NK-92 (cell line): Measurements from ENCODE around the gene ZNF880.
A peak's percentile ranks its signal among the peaks of the same experiment; 100 is the strongest.
"Not testable (repeated sequence)": the region's sequence is repeated elsewhere in the genome, so short reads cannot be mapped to it uniquely, and the experiment has no call there.

ENCODE experiments used
- DNase-seq: peaks from one replicate; lab custom pipeline; 2025; ENCODE audit not compliant: unreplicated experiment; lab: John Stamatoyannopoulos, UW

Gene ZNF880

DNA sequence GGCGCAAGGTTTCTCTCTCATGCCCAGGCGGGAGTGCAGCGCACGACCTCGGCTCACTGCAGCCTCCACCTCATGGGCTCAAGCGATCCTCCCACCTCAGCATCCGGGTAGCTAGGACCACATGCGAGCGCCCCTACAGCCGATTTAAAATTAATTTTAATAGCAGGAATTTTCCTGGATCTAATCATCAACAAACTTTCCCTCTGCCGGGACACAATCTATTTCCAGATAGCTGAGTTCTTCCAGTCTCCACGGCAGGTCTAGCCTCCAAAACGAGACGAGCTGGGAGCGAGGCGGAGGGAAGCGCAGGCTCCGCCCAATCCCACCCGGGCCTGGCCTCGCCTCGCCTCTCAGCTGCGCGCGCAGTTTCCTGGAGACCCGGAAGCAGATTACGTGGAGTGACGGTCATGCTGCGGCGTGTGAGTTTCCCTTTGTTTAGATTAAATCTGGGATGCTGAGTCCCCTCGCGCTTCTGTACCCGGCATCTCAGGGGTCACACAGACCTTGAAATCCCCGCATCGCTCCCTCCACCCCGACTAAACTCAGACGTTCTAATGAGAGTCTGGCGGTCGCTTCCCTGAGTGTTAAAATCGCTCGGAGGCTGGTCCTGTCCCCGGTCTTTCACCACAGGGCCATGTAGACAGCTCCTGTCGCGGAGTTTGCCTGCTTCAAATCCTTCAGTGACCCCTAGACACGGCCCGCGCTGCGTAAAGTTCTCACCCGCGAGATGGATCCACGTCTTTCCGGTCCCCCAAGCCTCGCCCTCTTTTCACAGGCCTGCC is at the start of gene ZNF880:
Gene ZNF880 (plus strand): TSS at position 365 of the 782 bp plus-strand sequence. CDS start 43 bp downstream, at position 408.
- peak; percentile 42 for DNase-seq

DNA sequence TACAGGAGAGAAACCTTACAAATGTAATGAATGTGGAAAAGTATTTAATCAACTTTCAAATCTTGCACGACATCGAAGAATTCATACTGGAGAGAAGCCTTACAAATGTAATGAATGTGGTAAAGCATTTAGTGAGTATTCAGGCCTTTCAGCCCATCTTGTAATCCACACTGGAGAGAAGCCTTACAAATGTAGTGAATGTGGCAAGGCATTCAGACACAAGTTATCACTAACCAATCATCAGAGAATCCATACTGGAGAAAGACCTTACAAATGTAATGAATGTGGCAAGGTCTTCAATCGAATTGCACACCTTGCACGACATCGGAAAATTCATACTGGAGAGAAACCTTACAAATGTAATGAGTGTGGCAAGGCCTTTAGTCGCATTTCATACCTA is 47.3 kb upstream of the ZNF880 start:
- no peak for DNase-seq

DNA sequence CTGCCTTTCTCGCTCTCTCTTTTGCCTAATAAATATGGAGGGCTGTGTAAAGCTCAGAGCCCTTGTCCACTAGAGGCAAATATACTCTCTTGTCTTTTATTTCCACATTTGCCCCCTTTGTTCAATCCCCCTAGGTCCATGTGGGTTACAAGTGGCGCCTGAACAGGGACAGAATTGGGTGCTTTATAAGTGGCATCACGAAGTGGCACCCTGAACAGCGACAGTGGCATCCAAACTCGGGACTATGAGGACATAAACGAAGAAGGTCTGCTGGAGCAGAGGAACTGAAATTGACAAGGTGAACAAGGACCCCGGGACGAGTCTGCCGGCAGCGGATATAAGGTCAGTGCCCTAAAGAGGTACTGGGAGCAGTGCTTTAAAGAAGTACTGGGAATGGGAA is 38.0 kb upstream of the ZNF880 start:
- no peak for DNase-seq

DNA sequence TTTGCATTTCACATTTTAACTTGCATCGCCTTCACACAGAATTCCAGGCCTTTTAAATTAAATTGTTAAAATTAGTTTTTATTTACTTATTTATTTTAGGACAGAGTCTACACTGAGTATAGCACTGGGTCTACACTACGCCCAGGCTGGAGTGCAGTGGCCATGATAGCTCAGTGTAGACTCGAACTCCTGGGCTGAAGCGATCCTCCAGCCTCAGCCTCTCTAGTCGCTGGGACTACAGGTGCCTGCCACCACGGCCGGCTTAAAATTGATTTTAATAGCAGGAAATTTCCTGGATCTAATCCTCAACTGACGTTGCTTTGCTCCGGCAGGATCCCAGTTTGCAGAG is 34.0 kb upstream of the ZNF880 start:
- no peak for DNase-seq

DNA sequence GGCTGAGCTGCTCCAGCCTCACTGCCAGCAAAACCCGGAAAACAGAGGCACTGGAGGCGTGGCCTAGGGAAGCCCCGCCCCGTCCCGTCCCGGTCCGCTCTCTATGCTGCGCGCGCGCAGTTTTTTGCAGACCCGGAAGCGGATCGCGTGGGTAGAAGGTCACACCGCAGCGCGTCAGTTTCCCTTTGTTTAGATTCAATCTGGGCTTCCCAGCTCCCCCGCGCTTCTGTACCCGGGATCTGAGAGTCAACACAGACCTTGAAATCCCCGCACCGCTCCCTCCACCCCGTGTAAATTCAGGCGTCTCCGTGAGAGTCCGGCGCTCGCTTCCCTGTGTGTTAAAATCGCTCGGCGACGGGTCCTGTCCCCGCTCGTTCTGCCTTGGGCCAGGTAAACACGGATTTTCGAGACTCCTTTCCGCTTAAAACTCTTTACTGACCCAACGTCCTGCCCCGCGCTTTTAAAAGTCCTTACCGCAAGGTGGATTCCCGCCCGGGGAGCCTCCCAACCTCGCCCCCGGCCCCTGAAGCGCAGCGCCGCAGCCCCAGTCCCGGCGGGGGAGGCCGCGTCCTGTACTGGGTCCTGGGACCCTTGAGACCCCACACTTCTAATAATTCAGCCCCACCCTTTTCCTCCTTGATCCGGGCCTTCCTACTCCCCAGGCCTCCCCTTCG is 33.5 kb upstream of the ZNF880 start, which contains the start of gene ZNF610:
Gene ZNF610 (plus strand): TSS at position 127 of the 674 bp plus-strand sequence. CDS start 12,930 bp downstream, outside the sequence.
- DNase-seq = no peak

DNA sequence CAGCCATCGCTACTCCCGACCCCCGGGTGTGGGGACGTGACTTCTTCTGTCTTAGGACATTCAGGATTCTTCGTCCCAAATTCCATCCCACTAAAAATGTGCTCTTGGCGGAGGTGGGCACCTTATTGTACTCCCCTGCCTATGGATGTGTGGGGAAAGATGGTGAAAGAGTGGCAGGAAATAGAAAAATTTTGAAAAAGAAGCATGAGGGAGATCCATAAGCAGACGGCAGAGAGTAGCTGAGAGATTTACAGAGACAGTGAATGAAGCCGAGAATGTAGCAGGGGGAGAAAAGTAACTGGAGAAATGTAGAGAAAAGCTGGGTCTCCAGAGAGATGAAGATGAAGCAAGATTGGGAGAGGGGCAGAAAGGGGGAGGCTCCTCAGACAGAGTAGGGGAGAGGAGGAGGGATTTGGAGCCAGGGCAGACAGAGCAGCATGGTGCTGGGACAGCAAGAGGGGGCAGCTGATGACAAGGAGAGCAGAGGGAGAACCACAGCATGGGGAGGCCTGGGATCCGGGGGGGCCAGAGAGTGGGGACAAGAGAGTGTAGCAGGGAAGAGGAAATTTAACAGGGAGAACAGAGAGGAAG is 32.8 kb upstream of the ZNF880 start:
- no peak for DNase-seq

DNA sequence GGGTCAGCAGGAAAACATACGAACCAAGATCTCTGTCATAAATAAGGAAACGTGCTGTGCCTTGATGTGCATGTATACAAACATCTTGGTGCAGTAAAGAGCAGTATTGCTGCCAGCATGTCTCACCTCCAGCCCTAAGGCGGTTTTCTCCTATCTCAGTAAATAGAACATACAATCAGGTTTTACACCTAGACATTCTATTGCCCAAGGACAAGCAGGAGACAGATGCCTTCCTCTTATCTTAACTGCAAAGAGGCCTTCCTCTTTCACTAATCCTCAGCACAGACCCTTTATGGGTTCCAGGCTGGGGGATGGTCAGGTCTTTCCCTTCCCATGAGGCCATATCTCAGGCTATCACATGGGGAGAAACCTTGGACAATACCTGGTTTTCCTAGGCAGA is 30.7 kb upstream of the ZNF880 start:
- not testable (repeated sequence) for DNase-seq

DNA sequence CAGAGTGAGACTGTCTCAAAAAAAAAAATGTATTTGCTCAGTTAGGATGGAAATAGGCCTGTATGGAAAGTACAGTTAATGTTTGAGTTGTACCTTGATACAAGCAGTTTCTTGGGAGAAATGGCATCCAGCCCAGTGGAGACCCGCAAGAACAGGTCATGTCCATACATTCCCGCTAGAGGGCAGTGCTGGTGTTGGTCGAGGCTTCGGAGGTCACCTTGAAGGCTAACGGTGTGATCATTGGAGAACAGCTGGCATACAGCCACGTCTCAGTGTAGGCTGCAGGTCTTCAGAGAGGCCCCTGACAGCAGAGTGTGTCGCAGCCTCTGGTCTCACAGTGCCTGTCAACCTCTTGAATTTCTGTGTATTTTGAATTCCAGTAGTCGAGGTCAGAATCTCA is 26.2 kb upstream of the ZNF880 start:
- DNase-seq = no peak

DNA sequence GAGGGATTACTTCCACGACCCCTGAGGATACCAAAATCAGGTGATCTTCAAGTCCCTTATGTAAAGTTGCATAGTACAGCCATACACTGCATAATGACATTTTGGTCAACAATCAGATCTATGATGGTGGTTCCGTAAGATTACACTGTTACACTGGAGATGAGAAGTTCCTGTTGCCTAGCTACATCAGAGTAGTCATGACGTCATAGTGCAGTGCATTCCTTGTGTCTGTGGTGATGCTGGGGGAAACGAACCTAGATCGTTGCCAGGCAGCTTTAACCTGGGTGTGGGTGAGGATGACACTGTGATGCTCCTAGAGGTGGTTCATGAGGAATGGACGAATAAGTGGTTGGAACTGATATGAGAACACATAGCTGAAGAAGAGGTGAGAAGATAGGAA is 24.6 kb upstream of the ZNF880 start:
- DNase-seq = no peak

DNA sequence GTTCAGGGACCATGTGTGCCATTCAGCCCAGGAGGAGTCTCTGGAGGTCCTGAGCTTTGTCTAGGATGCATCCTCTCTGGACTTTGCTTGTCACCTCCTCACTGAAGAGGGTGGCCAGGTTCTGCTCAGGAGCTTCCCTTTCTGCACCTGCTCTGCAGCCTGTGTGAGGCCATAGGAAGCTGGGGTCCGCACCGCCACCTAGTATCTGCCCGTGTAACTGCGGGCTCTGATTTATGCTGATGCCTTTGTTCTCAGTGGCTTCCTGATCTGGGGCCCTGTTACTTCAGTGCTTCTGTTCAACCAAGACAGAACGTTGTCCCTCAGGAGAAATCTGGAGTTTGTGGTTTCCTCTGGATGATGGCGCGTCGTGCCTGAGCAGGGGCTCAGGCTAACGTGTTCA is 18.2 kb upstream of the ZNF880 start:
- no peak for DNase-seq

DNA sequence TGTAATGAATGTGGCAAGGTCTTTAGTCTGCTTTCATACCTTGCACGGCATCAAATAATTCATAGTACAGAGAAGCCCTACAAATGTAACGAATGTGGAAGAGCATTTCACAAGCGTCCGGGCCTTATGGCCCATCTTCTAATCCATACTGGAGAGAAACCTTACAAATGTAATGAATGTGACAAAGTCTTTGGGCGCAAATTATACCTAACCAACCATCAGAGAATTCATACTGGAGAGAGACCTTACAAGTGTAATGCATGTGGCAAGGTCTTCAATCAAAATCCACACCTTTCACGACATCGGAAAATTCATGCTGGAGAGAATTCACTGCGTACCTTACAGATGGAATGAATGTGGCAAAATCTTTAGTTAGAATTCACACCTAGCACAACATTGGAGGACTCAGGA is 3.3 kb upstream of the ZNF880 start:
- no peak for DNase-seq

DNA sequence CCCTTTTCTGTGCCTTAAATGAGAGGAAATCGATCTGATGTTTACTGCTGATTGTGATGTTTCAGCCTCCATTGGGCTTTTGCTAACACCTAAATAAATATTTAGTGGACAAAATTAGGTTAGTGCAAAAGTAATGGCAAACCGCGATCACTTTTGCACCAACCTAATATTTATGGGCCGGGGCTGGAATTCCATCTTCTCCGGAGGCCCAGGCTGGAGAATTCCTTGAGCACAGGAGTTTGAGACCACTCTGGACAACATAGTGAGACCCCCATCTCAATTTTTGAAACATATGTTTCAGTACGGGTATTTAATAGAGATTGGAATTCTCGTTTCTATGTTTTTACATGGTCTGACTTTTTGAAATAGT is 603 bp downstream of the ZNF880 start:
- DNase-seq = no peak

DNA sequence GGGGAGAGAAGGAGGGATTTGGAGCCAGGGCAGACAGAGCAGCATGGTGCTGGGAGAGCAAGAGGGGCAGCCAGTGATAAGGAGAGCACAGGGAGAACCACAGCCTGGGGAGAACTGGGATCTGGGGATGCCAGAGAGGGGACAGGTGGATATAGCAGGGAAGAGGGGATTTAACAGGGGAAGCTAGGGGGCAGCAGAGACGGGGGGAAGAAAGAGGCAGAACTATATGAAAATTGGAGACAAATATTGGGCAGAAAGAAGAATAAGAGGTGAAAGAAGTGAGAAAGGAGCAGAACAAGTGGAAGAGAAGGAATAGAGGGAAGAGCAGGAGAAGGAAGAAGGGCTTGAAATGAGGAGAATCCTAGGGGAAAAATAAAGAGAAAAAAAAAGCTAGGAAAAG is 21.4 kb downstream of the ZNF880 start:
- no peak for DNase-seq

DNA sequence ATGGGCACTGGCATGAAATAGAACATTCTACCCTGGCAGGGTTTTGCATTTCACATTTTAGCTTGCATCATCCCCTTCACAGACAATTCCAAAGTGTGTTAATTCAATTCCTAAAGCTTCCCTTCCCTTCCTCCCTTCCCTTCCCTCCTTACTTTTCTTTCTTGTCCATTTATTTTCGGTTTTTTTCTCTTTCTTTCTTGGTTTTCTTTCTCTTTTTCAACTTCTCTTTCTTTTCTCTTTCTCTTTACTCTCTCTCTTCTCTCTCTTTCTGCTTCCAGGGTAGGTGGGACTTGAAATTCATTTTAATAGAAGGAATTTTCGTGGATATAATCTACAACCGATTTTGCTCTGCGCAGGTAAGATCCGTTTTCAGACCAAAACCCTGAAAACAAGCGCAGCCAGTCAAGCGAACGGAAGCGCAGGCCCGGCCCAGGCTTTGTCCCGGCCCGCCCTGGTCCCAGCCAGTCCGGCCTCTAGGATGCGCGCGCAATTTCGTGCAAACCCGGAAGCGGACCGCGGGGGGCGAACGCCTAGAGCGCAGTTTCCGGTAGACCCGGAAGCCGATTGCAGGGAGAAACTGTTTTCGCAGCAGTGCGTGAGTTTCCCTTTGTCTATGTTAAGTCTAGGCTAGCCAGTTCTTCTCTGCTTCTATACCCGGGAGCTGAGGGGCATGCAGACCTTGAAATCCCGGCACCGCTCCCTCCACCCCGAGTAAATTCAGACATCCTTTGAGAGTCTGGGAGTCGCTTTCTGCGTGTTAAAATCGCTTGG is 27.8 kb downstream of the ZNF880 start, which contains the start of gene ZNF528:
Gene ZNF528 (plus strand): TSS at position 540 of the 771 bp plus-strand sequence. CDS start 4,165 bp downstream, outside the sequence.
- DNase-seq = peak; percentile 38

DNA sequence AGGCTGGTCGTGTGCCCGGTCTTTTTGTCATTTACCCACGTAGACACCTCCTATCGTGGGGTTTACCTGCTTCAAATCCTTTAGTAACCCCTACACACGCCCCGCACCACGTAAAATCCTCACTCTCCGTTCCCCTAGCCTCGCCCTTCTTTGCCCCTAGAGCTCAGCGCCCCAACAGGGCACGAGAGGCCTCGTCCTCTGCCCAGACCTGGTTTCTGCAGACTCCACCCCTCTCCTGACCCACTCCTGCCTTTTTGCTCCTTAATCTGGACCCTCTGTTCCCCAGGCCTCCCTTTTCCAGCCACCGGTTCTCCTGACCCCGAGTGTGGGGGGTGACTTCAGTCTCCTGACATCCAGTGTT is 28.3 kb downstream of the ZNF880 start:
- DNase-seq = no peak

DNA sequence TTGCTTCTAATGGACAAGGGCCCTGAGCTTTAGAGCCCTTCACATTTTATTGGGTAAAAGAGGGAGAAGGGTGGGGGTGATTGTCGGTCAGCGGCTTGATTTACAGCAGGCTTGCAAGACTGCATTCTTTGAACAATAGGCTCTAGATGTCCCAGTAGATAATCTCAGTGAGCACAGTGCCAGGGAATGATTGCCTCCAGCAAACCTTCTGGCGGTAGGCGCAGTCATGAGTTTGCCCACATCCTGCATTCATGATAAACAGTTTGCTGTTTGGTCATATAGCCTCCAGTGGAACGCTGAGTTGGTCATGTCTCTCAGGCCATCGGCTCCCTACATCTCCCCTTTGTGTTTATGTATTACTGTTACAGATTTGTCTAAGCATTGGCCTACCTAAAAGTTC is 40.6 kb downstream of the ZNF880 start:
- no peak for DNase-seq

DNA sequence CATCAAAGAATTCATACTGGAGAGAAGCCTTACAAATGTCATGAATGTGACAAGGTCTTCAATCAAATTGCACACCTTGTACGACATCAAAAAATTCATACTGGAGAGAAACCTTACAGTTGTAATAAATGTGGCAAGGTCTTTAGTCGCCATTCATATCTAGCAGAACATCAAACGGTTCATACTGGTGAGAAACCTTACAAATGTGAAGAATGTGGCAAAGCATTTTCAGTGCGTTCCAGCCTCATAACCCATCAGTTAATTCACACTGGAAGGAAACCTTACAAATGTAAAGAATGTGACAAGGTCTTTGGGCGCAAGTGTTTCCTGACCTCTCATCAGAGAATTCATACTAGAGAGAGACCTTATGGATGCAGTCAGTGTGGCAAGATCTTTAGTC is 46.0 kb downstream of the ZNF880 start:
- DNase-seq = no peak

DNA sequence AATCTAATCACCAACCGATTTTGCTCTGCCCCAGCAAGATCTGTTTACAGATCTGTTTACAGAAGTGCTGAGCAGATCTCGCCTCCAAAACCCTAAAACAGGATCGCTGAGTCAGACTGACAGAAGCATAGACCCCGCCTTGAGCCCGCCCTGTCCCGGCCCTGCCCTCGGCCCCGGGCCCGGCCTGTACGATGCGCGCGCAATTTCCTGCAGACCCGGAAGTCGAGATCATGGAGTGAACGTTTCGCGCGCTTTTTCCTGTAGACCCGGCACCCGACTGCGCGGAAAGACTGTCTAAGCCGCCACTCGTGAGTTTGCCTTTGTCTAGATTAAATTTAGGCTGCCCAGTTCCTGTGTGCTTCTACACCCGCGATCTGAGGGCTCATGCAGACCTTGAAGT is 59.2 kb downstream of the ZNF880 start, which contains the start of gene ZNF534:
Gene ZNF534 (plus strand): TSS at position 212 of the 400 bp plus-strand sequence. CDS start 2,327 bp downstream, outside the sequence.
- no peak for DNase-seq
